ENCODE results near the gene TACC2.

DNA sequence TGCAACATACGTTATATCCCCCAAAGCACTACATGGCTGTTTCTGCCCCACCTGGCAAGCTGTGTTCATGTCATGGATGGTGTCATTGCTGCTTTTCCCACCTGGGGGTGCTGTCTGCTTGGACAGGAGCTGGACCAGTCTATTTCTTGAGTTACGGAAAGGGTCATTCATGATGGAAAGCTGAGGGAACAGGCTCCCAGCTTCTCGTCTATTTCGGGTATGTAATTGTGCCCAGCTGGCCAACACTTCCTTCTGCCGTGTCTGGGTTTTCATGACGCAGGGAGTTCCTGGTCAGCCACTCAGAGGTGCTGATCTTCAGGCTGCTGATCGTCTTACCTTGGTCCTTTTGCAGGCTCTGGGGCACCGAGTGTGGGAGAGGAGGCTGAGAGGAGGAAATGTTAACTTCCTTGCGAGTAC is 290.8 kb downstream of the TACC2 start:
- TF ChIP-seq, protein P1, sequence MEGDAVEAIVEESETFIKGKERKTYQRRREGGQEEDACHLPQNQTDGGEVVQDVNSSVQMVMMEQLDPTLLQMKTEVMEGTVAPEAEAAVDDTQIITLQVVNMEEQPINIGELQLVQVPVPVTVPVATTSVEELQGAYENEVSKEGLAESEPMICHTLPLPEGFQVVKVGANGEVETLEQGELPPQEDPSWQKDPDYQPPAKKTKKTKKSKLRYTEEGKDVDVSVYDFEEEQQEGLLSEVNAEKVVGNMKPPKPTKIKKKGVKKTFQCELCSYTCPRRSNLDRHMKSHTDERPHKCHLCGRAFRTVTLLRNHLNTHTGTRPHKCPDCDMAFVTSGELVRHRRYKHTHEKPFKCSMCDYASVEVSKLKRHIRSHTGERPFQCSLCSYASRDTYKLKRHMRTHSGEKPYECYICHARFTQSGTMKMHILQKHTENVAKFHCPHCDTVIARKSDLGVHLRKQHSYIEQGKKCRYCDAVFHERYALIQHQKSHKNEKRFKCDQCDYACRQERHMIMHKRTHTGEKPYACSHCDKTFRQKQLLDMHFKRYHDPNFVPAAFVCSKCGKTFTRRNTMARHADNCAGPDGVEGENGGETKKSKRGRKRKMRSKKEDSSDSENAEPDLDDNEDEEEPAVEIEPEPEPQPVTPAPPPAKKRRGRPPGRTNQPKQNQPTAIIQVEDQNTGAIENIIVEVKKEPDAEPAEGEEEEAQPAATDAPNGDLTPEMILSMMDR (conservative IDR thresholded peaks at IDR 0.05): peak; percentile 75
- TF ChIP-seq ZFX (IDR thresholded peaks at IDR 0.05): no peak
